MM.1S (cell line): ENCODE results near the gene LMTK2.

Source experiments
- CTCF ChIP-seq: fragments of 300-600 bp; sonication (generic); IDR thresholded peaks from 2 replicates; pipeline ENCODE4 v1.5.1; 2016; ENCODE audit warnings: antibody characterized with exemption, low read length, mixed read lengths
- EZH2 ChIP-seq: fragments of 300-600 bp; sonication (generic); optimal IDR thresholded peaks from 2 replicates; pipeline ENCODE3; 2017; ENCODE audit warnings: low read depth, mild to moderate bottlenecking, antibody characterized with exemption, low read length, mixed read lengths
- EZH2phosphoT487 ChIP-seq: fragments of 300-600 bp; sonication (generic); IDR thresholded peaks from 2 replicates; pipeline ENCODE4 v1.6.1; 2018; ENCODE audit warnings: antibody characterized with exemption, low read length

- TF ChIP-seq CTCF, result no peak
- no peak for TF ChIP-seq EZH2
- TF ChIP-seq EZH2phosphoT487, result no peak
Observed at GRCh38 chr7:98236355-98237185, 129.9 kb downstream of the LMTK2 start.
